ENCODE data around the gene NPB. TPM values are rescaled to one million over a fixed set of nuclear protein-coding genes. Genes with fewer than 3 reads are reported as not detected.

NPB gene
- polyA plus RNA-seq, 1 donor from 2014 or later: not detected

GRCh38 chr17:81940538-81941483 is 38.8 kb downstream of the NPB start:
- H3K9me3 Mint-ChIP-seq: no peaks in the 10 kb centered on the region
- peaks cover 0 to 2% (median 0%) of the 10 kb centered on the region in 3 donors for H3K4me1 Mint-ChIP-seq
- H3K27me3 Mint-ChIP-seq: peaks cover 16% of the 10 kb centered on the region
- H3K4me3 Mint-ChIP-seq: peak overlapping the region in 1 of 4 donors; percentile 27
- peak overlapping the region in 1 of 3 donors; percentile 21 for H3K27ac Mint-ChIP-seq
- H3K36me3 Mint-ChIP-seq: no peaks in the 10 kb centered on the region

GRCh38 chr17:81941484-81942166 is 39.6 kb downstream of the NPB start:
- Mint-ChIP-seq H3K4me1 (peaks cover 0 to 2% (median 0%) of the 10 kb centered on the region in 3 donors), H3K4me3 (no peak overlapping the region), H3K36me3 (no peaks in the 10 kb centered on the region), H3K27me3 (peaks cover 16% of the 10 kb centered on the region), H3K9me3 (no peaks in the 10 kb centered on the region), H3K27ac (no peak overlapping the region)

DNA sequence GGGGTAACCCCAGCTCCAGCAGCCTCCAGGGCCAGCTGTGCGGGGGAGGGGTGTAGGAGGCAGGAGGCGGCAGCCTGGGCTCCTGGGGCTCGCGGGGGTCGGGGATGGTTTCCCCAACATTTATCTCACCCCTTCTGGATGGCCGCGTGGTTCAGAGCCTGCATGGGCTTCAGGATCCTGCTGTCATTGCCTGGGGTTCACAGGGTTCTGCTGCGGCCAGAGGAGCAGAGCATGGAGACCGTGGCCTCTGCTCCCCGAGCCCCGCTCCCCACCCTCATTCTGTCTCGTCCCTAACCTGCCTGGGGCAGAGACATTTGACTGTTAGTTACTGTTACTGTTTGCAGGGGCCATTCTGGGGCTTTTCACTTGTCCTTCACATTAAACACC is 40.1 kb downstream of the NPB start:
- H3K4me3 Mint-ChIP-seq: no peak overlapping the region

DNA sequence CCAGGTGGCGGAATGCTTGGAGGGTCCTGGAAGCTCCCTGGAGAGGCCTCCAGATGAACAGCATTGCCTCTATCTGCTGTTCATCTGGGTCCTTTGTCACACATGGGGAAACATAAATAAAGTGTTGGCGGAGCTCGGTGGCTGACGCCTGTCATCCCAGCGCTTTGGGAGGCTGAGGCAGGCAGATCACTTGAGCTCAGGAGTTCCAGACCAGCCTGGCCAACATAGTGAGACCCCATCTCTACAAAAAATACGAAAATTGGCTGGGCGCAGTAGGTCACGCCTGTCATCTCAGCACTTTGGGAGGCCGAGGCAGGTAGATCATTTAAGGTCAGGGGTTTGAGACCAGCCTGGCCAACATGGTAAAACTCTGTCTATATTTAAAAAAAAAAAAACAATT is 42.8 kb downstream of the NPB start:
- H3K9me3 Mint-ChIP-seq: no peaks in the 10 kb centered on the region
- no peaks in the 10 kb centered on the region for H3K36me3 Mint-ChIP-seq
- peaks cover 14% of the 10 kb centered on the region for H3K27me3 Mint-ChIP-seq
- H3K4me1 Mint-ChIP-seq: no peaks in the 10 kb centered on the region
- no peak overlapping the region for H3K27ac Mint-ChIP-seq
- H3K4me3 Mint-ChIP-seq: no peak overlapping the region

More for the DNA sequence above, 40.1 kb downstream of the NPB start:
- Mint-ChIP-seq H3K27me3 (peaks cover 16% of the 10 kb centered on the region), H3K4me1 (peaks cover 0 to 2% (median 0%) of the 10 kb centered on the region in 3 donors), H3K36me3 (no peaks in the 10 kb centered on the region), H3K27ac (peak overlapping the region in 1 of 3 donors; percentile 73), H3K9me3 (no peaks in the 10 kb centered on the region)

- H3K9me3 Mint-ChIP-seq: no peaks in the 10 kb centered on the region
- no peak within 1 kb of the TSS for H3K27ac Mint-ChIP-seq
- no peaks in the 10 kb centered on the region for H3K36me3 Mint-ChIP-seq
- no peaks in the 10 kb centered on the region for H3K4me1 Mint-ChIP-seq
- peaks cover 11% of the 10 kb centered on the region for H3K27me3 Mint-ChIP-seq
- no peak within 1 kb of the TSS for H3K4me3 Mint-ChIP-seq
Measured at GRCh38 chr17:81947189-81947588, 45.2 kb downstream of the NPB start, which contains the start of gene MYADML2. Gene MYADML2, minus strand, starts transcription at chr17:81947233. Its CDS starts 5,492 bp downstream, at chr17:81941741.

GRCh38 chr17:81948635-81949378 is 46.8 kb downstream of the NPB start:
- H3K4me1 Mint-ChIP-seq: no peaks in the 10 kb centered on the region

DNA sequence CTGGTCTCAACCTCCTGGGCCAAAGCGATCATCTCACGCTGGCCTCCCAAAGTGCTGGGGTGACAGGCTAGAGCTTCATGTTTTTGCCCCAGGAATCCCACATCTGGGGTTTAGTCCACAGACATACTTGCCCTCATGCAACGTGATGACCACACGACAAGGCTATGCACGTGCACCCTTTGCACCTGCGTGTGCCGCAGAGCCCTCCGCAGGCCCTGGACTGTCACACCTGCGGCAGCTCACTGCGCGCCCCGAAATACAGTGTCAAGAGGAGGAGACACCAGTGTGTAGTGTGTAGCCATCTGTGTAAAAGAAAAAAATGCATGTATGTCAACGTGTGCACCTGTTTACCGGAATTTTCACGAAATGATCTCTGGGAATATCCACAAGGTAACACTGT is 48.5 kb downstream of the NPB start:
- Mint-ChIP-seq H3K27ac (no peak overlapping the region), H3K4me1 (no peaks in the 10 kb centered on the region), H3K36me3 (no peaks in the 10 kb centered on the region), H3K9me3 (no peaks in the 10 kb centered on the region), H3K4me3 (no peak overlapping the region), H3K27me3 (peaks cover 8% of the 10 kb centered on the region)

More at GRCh38 chr17:81948635-81949378, 46.8 kb downstream of the NPB start:
- Mint-ChIP-seq H3K27ac (no peak overlapping the region), H3K9me3 (no peaks in the 10 kb centered on the region), H3K4me3 (peak overlapping the region in 1 of 4 donors; percentile 47), H3K27me3 (peaks cover 7% of the 10 kb centered on the region), H3K36me3 (no peaks in the 10 kb centered on the region)

- Mint-ChIP-seq H3K27me3 (peaks cover 12% of the 10 kb centered on the region), H3K9me3 (no peaks in the 10 kb centered on the region), H3K4me3 (no peak overlapping the region), H3K36me3 (no peaks in the 10 kb centered on the region), H3K4me1 (no peaks in the 10 kb centered on the region), H3K27ac (peak overlapping the region in 1 of 3 donors; percentile 25)
Measured at GRCh38 chr17:81951785-81952684, 50.0 kb downstream of the NPB start.

Other genes starting within 250 kb of the NPB start
- gene PDE6G, start 245.7 kb upstream of the NPB start, polyA plus RNA-seq: 1.5 TPM
- gene OXLD1, start 235.6 kb upstream of the NPB start, polyA plus RNA-seq: 77.7 TPM
- 27.9 TPM for gene CCDC137, start 235.5 kb upstream of the NPB start, polyA plus RNA-seq
- 33.2 TPM for gene ARL16, start 218.4 kb upstream of the NPB start, polyA plus RNA-seq
- 37.6 TPM for gene HGS, start 218.2 kb upstream of the NPB start, polyA plus RNA-seq
- 63.7 TPM for gene MRPL12, start 198.9 kb upstream of the NPB start, polyA plus RNA-seq
- 2.4 TPM for gene SLC25A10, start 190.0 kb upstream of the NPB start, polyA plus RNA-seq
- not detected for gene GCGR, start 98.1 kb upstream of the NPB start, polyA plus RNA-seq
- 66.4 TPM for gene MCRIP1, start 68.9 kb upstream of the NPB start, polyA plus RNA-seq
- not detected for gene PPP1R27, start 67.2 kb upstream of the NPB start, polyA plus RNA-seq
- gene P4HB, start 41.7 kb upstream of the NPB start, polyA plus RNA-seq: 177 TPM
- gene ARHGDIA, start 30.9 kb upstream of the NPB start, polyA plus RNA-seq: 163 TPM
- gene ALYREF, start 10.7 kb upstream of the NPB start, polyA plus RNA-seq: 22.5 TPM
- 266 TPM for gene ANAPC11, start 10.5 kb upstream of the NPB start, polyA plus RNA-seq
- 20.0 TPM for gene PCYT2, start 9.2 kb downstream of the NPB start, polyA plus RNA-seq
- 31.6 TPM for gene SIRT7, start 15.9 kb downstream of the NPB start, polyA plus RNA-seq
- gene MAFG, start 25.5 kb downstream of the NPB start, polyA plus RNA-seq: 1.6 TPM
- 3.6 TPM for gene PYCR1, start 35.1 kb downstream of the NPB start, polyA plus RNA-seq
- not detected for gene MYADML2, start 45.0 kb downstream of the NPB start, polyA plus RNA-seq
- gene NOTUM, start 58.9 kb downstream of the NPB start, polyA plus RNA-seq: not detected
- gene ASPSCR1, start 75.4 kb downstream of the NPB start, polyA plus RNA-seq: 30.8 TPM
- 47.7 TPM for gene CENPX, start 120.6 kb downstream of the NPB start, polyA plus RNA-seq
- gene LRRC45, start 121.1 kb downstream of the NPB start, polyA plus RNA-seq: 5.3 TPM
- gene RAC3, start 129.4 kb downstream of the NPB start, polyA plus RNA-seq: not detected
- gene DCXR, start 135.5 kb downstream of the NPB start, polyA plus RNA-seq: 88.3 TPM
- gene RFNG, start 149.6 kb downstream of the NPB start, polyA plus RNA-seq: 4.1 TPM
- 122 TPM for gene GPS1, start 149.7 kb downstream of the NPB start, polyA plus RNA-seq
- gene DUS1L, start 163.6 kb downstream of the NPB start, polyA plus RNA-seq: 55.7 TPM
- gene FASN, start 196.0 kb downstream of the NPB start, polyA plus RNA-seq: 2.9 TPM

Measured in IgD-negative memory B cell (primary cell).